Astrocyte of the hippocampus (primary cell): ENCODE data around the gene TMEM167A.
A peak's percentile ranks its signal among the peaks of the same experiment; 100 is the strongest.
"Not testable (repeated sequence)": the region's sequence is repeated elsewhere in the genome, so short reads cannot be mapped to it uniquely, and the experiment has no call there.

ENCODE experiments used
- DNase-seq: peaks from one replicate; pipeline ENCODE4 v3.0.0; 2011; ENCODE audit warnings: low read depth, low spot score

The TMEM167A gene

DNA sequence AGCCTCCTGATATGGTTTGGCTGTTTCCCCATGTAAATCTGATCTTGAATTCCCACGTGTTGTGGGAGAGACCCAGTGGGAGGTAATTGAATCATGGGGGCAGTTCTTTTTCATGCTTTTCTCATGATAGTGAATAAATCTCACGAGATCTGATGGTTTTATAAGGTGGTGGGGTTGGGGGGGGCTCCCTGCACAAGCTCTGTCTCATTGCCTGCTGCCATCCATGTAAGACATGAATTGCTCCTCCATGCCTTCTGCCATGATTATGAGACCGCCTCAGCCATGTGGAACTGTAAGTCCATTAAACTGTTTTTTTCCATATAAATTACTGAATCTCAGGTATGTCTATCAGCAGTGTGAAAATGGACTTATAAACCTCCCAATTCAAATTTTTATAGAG is 13.0 kb upstream of the TMEM167A start:
- DNase-seq, result no peak

DNA sequence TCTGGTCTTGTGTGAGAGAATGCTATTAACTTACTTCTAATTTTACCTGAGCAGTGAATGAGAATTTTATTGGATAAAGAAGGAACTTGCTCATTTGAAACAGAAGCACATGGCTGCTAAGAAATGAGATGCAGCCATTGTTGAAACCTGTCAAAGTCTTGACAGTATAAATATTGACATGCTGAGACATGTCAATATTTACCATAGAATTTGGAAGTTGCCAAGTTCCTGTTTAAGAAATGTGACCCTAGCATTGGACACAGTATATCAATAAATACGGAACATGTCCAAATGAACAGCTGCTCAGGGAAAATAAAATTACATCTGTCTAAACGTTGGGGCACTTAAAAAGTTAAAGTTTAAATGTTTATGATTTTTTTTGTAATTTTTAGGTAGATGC is 7.9 kb upstream of the TMEM167A start:
- no peak for DNase-seq

DNA sequence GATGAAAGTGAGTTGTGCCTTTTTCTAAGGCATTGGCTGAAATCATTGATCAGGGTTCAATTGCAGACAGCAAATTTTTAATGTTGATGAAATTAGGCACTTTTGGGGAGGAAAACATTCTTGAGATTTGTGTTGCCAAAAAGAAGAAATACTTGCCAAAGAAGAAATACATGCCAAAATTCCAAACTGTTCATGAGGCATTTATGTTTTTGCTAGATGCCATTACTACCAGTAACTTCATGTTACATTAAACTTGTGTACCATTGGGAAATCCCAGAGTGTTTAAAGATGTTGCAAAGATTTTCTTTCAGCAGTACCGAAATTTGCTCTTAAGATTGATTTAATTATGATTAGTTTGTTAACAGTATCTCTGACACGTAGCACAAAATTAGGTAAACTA is 7.1 kb upstream of the TMEM167A start:
- no peak for DNase-seq

GRCh38 chr5:83082750-83083149 is 5.6 kb upstream of the TMEM167A start:
- no peak for DNase-seq

DNA sequence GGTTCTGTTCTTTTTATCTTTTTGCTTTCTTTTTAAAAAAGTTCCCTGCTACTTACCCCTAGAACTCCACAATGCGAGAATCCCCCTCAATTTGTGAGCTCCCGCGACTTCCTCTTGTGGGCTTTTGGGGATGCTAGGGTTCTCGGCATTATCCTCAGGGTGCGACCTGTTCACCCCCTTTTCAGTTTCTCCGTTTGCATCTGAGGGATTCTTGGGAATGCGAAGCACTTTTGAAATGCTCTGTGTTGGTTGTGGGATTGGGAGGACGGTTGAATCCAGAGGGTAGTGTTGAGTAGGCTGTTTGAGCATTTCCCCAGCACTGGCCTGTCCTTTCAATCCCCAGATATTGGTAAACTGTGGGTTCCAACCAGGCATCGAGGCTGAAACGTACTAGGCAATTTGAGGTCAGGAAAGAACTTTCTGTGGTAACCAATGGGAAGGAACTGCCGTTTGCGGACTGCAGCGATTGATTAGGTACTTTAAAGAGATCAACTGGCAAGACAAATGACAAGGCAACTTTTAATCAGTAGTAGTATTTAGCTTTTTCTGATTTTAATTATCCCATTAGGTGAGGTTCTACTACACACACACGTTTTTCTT is 568 bp upstream of the TMEM167A start:
- DNase-seq, result peak; percentile 56

DNA sequence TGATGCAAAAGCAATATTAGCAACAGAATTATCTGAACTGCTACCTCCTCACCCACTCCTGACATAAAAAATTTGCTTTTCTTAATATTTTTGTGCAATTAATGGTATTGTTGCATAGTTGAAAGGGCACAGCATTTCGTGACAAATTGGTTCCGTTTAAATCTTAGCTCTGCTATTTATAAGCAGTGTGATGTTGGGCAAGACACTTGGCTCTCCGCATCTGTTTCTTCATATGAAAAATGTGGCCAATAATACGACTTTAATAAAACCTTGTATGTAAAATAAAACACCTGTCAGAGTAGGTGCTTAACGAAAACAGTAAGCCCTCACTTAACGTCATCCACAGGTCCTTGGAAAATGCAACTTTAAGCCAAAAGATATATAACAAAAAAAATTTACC is 4.2 kb downstream of the TMEM167A start:
- DNase-seq, result no peak

DNA sequence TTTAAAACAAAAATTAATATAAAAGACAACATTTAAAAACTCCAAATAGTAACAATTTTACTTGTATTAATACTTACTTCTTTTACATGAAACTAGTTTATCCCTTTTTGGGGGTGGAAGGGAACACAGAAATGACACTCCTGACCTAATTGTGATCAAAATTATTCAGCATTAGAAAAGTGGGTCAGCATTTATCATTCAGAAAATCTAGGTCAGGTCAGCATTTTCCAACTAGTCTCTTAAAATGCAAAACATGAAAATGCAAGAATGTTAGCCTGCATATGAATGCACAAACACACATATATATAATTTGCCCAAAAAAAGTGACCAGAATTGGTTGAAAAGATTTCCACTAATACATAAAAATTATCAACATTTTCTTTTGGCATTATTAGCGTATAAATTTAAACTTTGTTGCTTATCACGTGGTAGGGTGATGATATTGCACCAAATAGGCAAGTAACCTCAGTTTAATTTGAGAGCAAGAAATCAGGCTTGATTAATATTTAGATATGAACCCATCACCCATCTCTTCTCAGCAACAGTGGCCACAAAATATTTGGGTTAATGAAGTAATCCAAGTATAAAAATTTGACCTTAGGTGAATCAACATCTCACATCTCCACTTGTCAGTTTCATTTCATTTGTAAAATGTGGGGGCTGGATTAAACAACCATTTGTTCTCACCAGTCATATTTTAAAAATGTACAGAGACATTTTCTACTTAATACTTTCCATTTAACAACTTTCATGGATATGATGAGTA is 5.7 kb downstream of the TMEM167A start:
- DNase-seq, result no peak

DNA sequence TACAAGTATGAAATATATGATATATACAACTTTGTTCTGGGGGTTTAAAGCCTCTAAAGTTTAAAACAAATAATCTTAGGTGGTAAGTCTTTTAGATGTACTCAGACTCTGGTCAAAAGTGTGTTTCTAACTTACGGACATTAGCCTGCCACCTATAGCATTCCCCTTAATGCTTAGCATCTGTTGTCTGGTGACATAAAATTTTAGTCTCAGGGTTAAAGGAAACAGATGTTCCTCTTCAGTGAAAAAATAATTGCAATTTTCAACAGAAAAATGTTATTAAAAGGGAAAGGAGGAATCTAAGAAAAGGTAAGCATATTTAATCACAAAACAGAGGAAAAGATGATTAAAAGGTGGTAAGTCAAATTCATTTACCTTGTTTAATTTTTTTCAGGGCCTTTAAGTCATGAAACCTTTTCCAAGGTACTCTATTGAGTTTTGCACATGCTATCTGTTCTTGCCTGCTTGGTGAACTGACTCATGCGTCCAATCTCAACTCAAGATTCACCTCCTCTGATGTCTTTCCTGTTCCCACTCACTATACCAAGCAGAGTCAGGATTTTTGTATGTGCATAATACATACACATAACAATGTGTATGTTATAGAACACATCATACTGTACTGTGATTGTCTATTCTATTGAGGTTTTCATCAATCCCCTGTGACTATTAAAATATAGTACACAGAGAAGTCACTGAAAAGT is 7.9 kb downstream of the TMEM167A start:
- no peak for DNase-seq

- not testable (repeated sequence) for DNase-seq
Measured at GRCh38 chr5:83067377-83067776, 9.8 kb downstream of the TMEM167A start.

DNA sequence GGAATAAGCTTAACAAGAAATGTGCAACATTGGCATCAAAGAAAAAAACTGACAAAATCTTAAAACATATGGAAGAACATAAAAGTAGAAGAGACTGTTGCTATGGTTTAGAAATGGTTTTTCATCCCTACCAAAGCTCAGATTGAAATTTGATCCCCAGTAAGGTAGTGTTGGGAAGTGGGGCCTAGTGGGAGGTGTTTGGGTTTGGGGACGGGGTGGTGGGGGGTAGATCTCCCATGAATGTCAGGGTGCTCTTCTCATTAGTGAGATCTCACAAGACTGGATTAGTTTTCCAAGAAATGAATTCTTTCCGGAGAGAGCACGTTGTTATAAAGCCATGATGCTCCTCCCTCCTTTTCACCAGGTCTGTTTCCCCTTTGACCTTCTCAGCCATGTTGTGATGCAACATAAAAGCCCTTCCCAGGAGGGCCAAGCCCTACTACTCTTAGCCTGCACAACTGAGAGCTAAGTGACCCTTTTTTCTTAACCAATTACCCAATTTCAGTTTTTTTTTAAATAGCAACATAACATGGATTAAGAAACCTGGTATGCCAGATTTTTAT is 10.6 kb downstream of the TMEM167A start:
- DNase-seq, result no peak

GRCh38 chr5:83059341-83059740 is 17.9 kb downstream of the TMEM167A start:
- DNase-seq, result no peak

GRCh38 chr5:83058726-83059125 is 18.5 kb downstream of the TMEM167A start:
- no peak for DNase-seq

DNA sequence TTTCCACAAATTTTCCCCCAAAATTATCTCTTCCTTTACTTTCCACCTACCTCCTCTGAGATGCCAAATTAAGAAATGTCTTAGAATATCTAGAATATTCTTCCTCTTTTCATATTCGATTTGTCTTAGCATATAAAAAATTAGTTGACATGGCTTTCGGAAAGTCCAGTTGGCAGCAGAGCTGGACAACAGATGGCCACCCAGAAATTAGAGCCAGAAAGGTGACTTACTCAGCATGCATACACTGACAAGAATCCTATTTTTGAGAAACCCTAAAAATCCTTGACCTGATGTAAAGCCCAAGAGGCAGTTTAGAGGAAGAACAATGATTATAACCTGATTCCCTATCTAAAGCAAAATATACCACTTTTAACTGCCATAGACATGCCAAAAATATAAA is 22.0 kb downstream of the TMEM167A start:
- no peak for DNase-seq

GRCh38 chr5:83050723-83051340 is 26.4 kb downstream of the TMEM167A start:
- DNase-seq, result no peak

- no peak for DNase-seq
Measured at GRCh38 chr5:83049370-83049885, 27.8 kb downstream of the TMEM167A start.

- DNase-seq, result no peak
Measured at GRCh38 chr5:83048811-83049210, 28.4 kb downstream of the TMEM167A start.

DNA sequence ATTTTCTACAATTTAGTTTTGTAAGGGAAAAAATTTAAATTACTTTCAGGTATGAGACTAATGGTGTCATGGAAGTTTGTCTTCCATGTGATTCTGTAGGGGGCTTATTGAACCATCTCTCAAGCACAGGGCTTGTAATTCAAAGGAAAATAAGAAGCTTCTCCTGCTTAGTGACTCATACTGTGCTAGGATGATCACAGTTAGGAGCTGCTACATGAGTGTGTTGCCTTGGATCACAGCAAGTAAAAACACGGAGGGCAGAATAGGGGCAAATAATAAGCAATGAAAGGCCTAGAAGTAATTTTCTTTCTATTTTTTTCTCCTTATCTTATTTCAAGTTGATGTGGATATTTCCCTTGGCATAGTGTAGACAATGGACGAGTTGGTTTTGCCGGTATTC is 28.9 kb downstream of the TMEM167A start:
- no peak for DNase-seq

GRCh38 chr5:83044926-83045325 is 32.3 kb downstream of the TMEM167A start:
- no peak for DNase-seq

- no peak for DNase-seq
Measured at GRCh38 chr5:83042507-83042906, 34.7 kb downstream of the TMEM167A start.

GRCh38 chr5:83038924-83039323 is 38.3 kb downstream of the TMEM167A start:
- DNase-seq, result no peak

DNA sequence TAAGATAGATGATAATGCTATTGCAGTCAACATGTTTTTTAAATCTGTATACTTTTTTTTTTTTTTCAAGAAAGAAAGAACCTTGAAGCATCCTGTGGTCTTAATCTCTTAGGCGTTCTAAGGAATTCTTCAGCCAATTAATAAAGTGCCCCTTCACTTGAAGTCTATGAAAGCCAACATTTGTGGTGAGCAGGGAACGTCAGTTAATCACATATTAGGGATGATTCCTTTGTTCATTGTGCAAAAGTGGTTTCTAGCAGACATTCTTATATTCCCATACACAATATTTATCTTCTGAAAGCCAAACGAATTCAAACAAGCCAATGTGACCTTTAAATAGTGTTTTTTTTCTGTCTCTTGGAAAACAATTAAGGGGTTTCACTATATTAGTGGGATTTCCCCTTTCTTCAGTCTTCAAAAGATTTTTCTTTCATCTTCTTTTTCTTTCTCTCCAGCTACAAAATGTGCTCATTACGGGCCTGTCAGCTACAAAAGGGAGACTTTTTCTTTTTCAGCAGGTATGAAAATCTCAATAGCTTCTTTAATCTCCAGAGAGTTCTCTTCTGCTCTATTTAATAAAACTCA is 40.1 kb downstream of the TMEM167A start:
- peak; percentile 64 for DNase-seq
